Measurements from ENCODE around the gene ZNF384. TPM values are rescaled to one million over a fixed set of nuclear protein-coding genes. Genes with fewer than 3 reads are reported as not detected.

Gene ZNF384
- total and polyA plus RNA-seq, 4 experiments from 2014 or later = 14.4 to 88.7 (median 67.2) TPM

- intact Hi-C loops (cut with micrococcal nuclease) = no loop called here
- Mint-ChIP-seq H3K27ac (peak overlapping the region in 3 of 7 donors; percentile 36 to 83 (median 67)), H3K4me3 (no peak overlapping the region), H3K36me3 (peaks cover 0 to 4% of the 10 kb centered on the region in 2 donors), H3K27me3 (peaks cover 3% of the 10 kb centered on the region in 2 donors), H3K4me1 (peaks cover 13 to 28% (median 19%) of the 10 kb centered on the region in 4 donors), H3K9me3 (no peaks in the 10 kb centered on the region)
- Histone ChIP-seq H3K36me3 (ENCODE audit: insufficient read depth, low read length) (no peaks in the 10 kb centered on the region), H3K27ac (ENCODE audit: low read depth, low read length) (no peak overlapping the region), H3K4me1 (ENCODE audit: insufficient read depth, low read length) (peaks cover 26% of the 10 kb centered on the region), H3K9me3 (ENCODE audit: control insufficient read depth in 1 of 2, low read length in 2 of 2) (no peaks in the 10 kb centered on the region), H3K27me3 (ENCODE audit: insufficient read depth, low read length) (no peaks in the 10 kb centered on the region), H3K4me3 (ENCODE audit: low read length in 2 of 2) (no peak overlapping the region)
- ChIA-PET POLR2A (ENCODE audit: partially characterized antibody) (interaction anchor here (1.1 kb wide), 1 partner anchor 57 kb away, joined by 3 read pairs; no protein-coding TSS in a partner anchor), CTCF (ENCODE audit: partially characterized antibody) (no interaction called here)
- no peak for DNase-seq
These were observed 5.5 kb upstream of the ZNF384 start for GRCh38 chr12:6694701-6695100.

- peaks cover 0 to 11% of the 10 kb centered on the region in 2 donors for H3K36me3 Mint-ChIP-seq
- no peak overlapping the region for H3K4me3 ChIP-seq (ENCODE audit: low read length in 2 of 2)
- no peaks in the 10 kb centered on the region for H3K27me3 ChIP-seq (ENCODE audit: insufficient read depth, low read length)
- H3K9me3 Mint-ChIP-seq = no peaks in the 10 kb centered on the region
- no peaks in the 10 kb centered on the region for H3K27me3 Mint-ChIP-seq
- peak overlapping the region in 1 of 7 donors; percentile 17 for H3K27ac Mint-ChIP-seq
- H3K36me3 ChIP-seq (ENCODE audit: insufficient read depth, low read length) = no peaks in the 10 kb centered on the region
- H3K27ac ChIP-seq (ENCODE audit: low read depth, low read length) = no peak overlapping the region
- ChIA-PET CTCF (ENCODE audit: partially characterized antibody) (no interaction called here), POLR2A (ENCODE audit: partially characterized antibody) (interaction anchor here (0.5 to 1.4 kb wide), 2 partner anchors 158 to 177 kb away, joined by 3 read pairs; partner anchors contain the start of gene USP5)
- H3K4me1 Mint-ChIP-seq = peaks cover 12 to 25% (median 17%) of the 10 kb centered on the region in 4 donors
- DNase-seq = no peak
- H3K9me3 ChIP-seq (ENCODE audit: control insufficient read depth in 1 of 2, low read length in 2 of 2) = no peaks in the 10 kb centered on the region
- intact Hi-C loops (cut with micrococcal nuclease) = no loop called here
- no peak overlapping the region for H3K4me3 Mint-ChIP-seq
- H3K4me1 ChIP-seq (ENCODE audit: insufficient read depth, low read length) = peaks cover 21% of the 10 kb centered on the region
These were observed 4.7 kb upstream of the ZNF384 start for GRCh38 chr12:6693832-6694355.

- ChIA-PET CTCF (ENCODE audit: partially characterized antibody) (interaction anchor here (0.8 to 1.6 kb wide), 2 partner anchors 9 to 73 kb away, joined by 3 to 4 read pairs; no protein-coding TSS in a partner anchor), POLR2A (ENCODE audit: partially characterized antibody) (interaction anchor here (1.4 to 3.3 kb wide), 3 partner anchors 29 to 159 kb away, joined by 3 to 13 read pairs (median 5); partner anchors contain the start of genes COPS7A and USP5)
- peak overlapping the region in 1 of 8 donors; percentile 4 for H3K4me3 Mint-ChIP-seq
- Histone ChIP-seq H3K4me3 (ENCODE audit: low read length in 2 of 2) (no peak overlapping the region), H3K9me3 (ENCODE audit: control insufficient read depth in 1 of 2, low read length in 2 of 2) (no peaks in the 10 kb centered on the region), H3K4me1 (ENCODE audit: insufficient read depth, low read length) (peaks cover 27% of the 10 kb centered on the region), H3K27me3 (ENCODE audit: insufficient read depth, low read length) (no peaks in the 10 kb centered on the region), H3K36me3 (ENCODE audit: insufficient read depth, low read length) (no peaks in the 10 kb centered on the region), H3K27ac (ENCODE audit: low read depth, low read length) (no peak overlapping the region)
- peaks cover 13 to 27% (median 19%) of the 10 kb centered on the region in 4 donors for H3K4me1 Mint-ChIP-seq
- no peak for DNase-seq
- H3K36me3 Mint-ChIP-seq = peaks cover 0 to 16% of the 10 kb centered on the region in 2 donors
- peak overlapping the region in 3 of 7 donors; percentile 57 to 83 (median 66) for H3K27ac Mint-ChIP-seq
- no peaks in the 10 kb centered on the region for H3K9me3 Mint-ChIP-seq
- intact Hi-C loops (cut with micrococcal nuclease) = no loop called here
- no peaks in the 10 kb centered on the region for H3K27me3 Mint-ChIP-seq
These were observed 3.7 kb upstream of the ZNF384 start for GRCh38 chr12:6692888-6693287.

- intact Hi-C loops (cut with micrococcal nuclease) = no loop called here
- no peaks in the 10 kb centered on the region for H3K9me3 ChIP-seq (ENCODE audit: control insufficient read depth in 1 of 2, low read length in 2 of 2)
- POLR2A ChIA-PET (ENCODE audit: partially characterized antibody) = interaction anchor here (0.7 to 3.3 kb wide), 5 partner anchors 28 to 83 kb away, joined by 3 to 13 read pairs (median 4); partner anchors contain the start of genes COPS7A, ING4 and MLF2
- no peak overlapping the region for H3K27ac ChIP-seq (ENCODE audit: low read depth, low read length)
- H3K27me3 ChIP-seq (ENCODE audit: insufficient read depth, low read length) = no peaks in the 10 kb centered on the region
- H3K4me1 ChIP-seq (ENCODE audit: insufficient read depth, low read length) = peaks cover 41% of the 10 kb centered on the region
- DNase-seq = no peak
- no peaks in the 10 kb centered on the region for H3K27me3 Mint-ChIP-seq
- H3K4me3 Mint-ChIP-seq = peak overlapping the region in 1 of 8 donors; percentile 72
- CTCF ChIA-PET (ENCODE audit: partially characterized antibody) = interaction anchor here (1.4 kb wide), 1 partner anchor 32 kb away, joined by 3 read pairs; the partner anchor contains the start of gene COPS7A
- H3K36me3 ChIP-seq (ENCODE audit: insufficient read depth, low read length) = no peaks in the 10 kb centered on the region
- H3K36me3 Mint-ChIP-seq = peaks cover 0 to 26% of the 10 kb centered on the region in 2 donors
- no peak overlapping the region for H3K4me3 ChIP-seq (ENCODE audit: low read length in 2 of 2)
- H3K9me3 Mint-ChIP-seq = no peaks in the 10 kb centered on the region
- H3K27ac Mint-ChIP-seq = peak overlapping the region in 5 of 7 donors; percentile 12 to 48 (median 30)
- peaks cover 27 to 39% (median 32%) of the 10 kb centered on the region in 4 donors for H3K4me1 Mint-ChIP-seq
These were observed 2.3 kb upstream of the ZNF384 start for GRCh38 chr12:6691473-6691872.

- no peaks in the 10 kb centered on the region for H3K9me3 Mint-ChIP-seq
- POLR2A ChIA-PET (ENCODE audit: partially characterized antibody) = interaction anchor here (0.6 to 2.7 kb wide), 50 partner anchors 10 to 420 kb away, joined by 3 to 158 read pairs (median 8); partner anchors contain the start of genes C12orf57, CD4, CDCA3 and COPS7A
- H3K4me3 Mint-ChIP-seq = peak overlapping the region; percentile 92 to 98 (median 96)
- Histone ChIP-seq H3K9me3 (ENCODE audit: control insufficient read depth in 1 of 2, low read length in 2 of 2) (no peaks in the 10 kb centered on the region), H3K36me3 (ENCODE audit: insufficient read depth, low read length) (no peaks in the 10 kb centered on the region), H3K4me3 (ENCODE audit: low read length in 2 of 2) (peak overlapping the region; percentile 50 to 83), H3K27ac (ENCODE audit: low read depth, low read length) (peak overlapping the region; percentile 93), H3K27me3 (ENCODE audit: insufficient read depth, low read length) (no peaks in the 10 kb centered on the region), H3K4me1 (ENCODE audit: insufficient read depth, low read length) (peaks cover 61% of the 10 kb centered on the region)
- peaks cover 41 to 64% (median 49%) of the 10 kb centered on the region in 4 donors for H3K4me1 Mint-ChIP-seq
- H3K27me3 Mint-ChIP-seq = no peaks in the 10 kb centered on the region
- CTCF ChIA-PET (ENCODE audit: partially characterized antibody) = interaction anchor here (0.8 to 2.0 kb wide), 12 partner anchors 15 to 203 kb away, joined by 3 to 24 read pairs (median 4); partner anchors contain the start of genes COPS7A, MLF2 and SPSB2
- DNase-seq = peak in 3 of 5 donors; percentile 40 to 72 (median 50)
- peak overlapping the region; percentile 92 to 100 (median 99) for H3K27ac Mint-ChIP-seq
- peaks cover 3 to 39% of the 10 kb centered on the region in 2 donors for H3K36me3 Mint-ChIP-seq
- intact Hi-C loops (cut with micrococcal nuclease) = loop anchor here (2.0 to 10.0 kb wide), 4 partner anchors 72 to 264 kb away; partner anchors contain the start of genes NOP2 and P3H3
These were observed 604 bp downstream of the ZNF384 start for GRCh38 chr12:6688543-6688998.

GRCh38 chr12:6685814-6686213 is 3.4 kb downstream of the ZNF384 start:
- Histone ChIP-seq H3K4me3 (ENCODE audit: low read length in 2 of 2) (no peak overlapping the region), H3K4me1 (ENCODE audit: insufficient read depth, low read length) (peaks cover 53% of the 10 kb centered on the region), H3K9me3 (ENCODE audit: control insufficient read depth in 1 of 2, low read length in 2 of 2) (no peaks in the 10 kb centered on the region), H3K27me3 (ENCODE audit: insufficient read depth, low read length) (no peaks in the 10 kb centered on the region), H3K36me3 (ENCODE audit: insufficient read depth, low read length) (no peaks in the 10 kb centered on the region), H3K27ac (ENCODE audit: low read depth, low read length) (no peak overlapping the region)
- peak overlapping the region in 2 of 8 donors; percentile 2 to 92 for H3K4me3 Mint-ChIP-seq
- peaks cover 9 to 50% of the 10 kb centered on the region in 2 donors for H3K36me3 Mint-ChIP-seq
- H3K27me3 Mint-ChIP-seq = no peaks in the 10 kb centered on the region
- intact Hi-C loops (cut with micrococcal nuclease) = loop anchor here (5.0 to 10.0 kb wide), 2 partner anchors 141 to 261 kb away; partner anchors contain the start of gene P3H3
- peaks cover 50 to 72% (median 61%) of the 10 kb centered on the region in 4 donors for H3K4me1 Mint-ChIP-seq
- CTCF ChIA-PET (ENCODE audit: partially characterized antibody) = interaction anchor here (0.7 to 1.9 kb wide), 4 partner anchors 10 to 282 kb away, joined by 3 to 5 read pairs (median 4); partner anchors contain the start of gene COPS7A
- POLR2A ChIA-PET (ENCODE audit: partially characterized antibody) = interaction anchor here (1.0 to 1.1 kb wide), 2 partner anchors 38 to 77 kb away, joined by 3 to 4 read pairs; partner anchors contain the start of gene COPS7A
- H3K9me3 Mint-ChIP-seq = no peaks in the 10 kb centered on the region
- H3K27ac Mint-ChIP-seq = peak overlapping the region in 6 of 7 donors; percentile 18 to 99 (median 91)
- DNase-seq = no peak

All from CD4-positive, alpha-beta memory T cell (primary cell).